Glomerular visceral epithelial cell (primary cell): ENCODE results near the gene EARS2.
A peak's percentile ranks its signal among the peaks of the same experiment; 100 is the strongest.
"Not testable (repeated sequence)": the region's sequence is repeated elsewhere in the genome, so short reads cannot be mapped to it uniquely, and the experiment has no call there.

Experiments used
- DNase-seq: peaks from one replicate; pipeline ENCODE4 v3.0.0-alpha.2; 2016; ENCODE audit errors: extremely low spot score

EARS2 gene

DNA sequence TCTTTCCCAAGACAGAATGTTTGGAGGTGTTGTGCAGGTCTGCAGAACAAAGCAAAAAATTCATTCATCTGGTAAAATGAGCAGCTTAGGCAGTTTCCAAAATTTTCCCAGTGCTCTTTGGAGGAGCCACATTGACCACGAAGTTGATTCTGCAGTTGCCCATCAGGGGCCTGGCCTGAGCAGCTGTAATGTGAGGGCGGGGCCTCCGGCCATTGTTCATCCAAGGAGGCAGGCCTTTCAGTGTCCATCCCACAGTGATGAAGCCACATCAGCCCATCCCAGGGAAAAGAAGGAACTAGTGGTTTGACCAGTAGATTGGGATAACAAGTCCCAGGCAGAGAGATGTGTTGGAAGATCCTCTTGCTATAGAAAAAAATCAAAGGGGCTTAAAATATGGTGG is 10.5 kb upstream of the EARS2 start:
- no peak for DNase-seq

DNA sequence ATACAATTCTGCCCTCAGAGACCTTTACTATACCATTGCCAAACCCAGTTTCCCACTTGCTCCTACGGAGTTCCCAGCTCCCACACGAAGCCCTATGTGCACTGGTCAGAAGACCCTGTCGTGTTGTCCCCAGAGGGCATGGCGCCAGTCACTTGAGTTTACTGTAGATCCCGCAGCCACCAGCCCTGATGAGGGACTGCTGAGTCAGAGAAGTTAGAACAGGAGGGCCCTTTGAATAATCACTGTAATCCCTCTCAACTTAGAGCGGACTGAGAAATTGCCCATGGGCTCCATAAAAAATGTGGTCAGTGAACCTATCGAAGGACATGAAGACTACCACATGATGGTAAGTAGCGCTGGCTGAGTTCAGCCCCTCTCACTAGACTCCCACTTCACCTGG is 9.6 kb upstream of the EARS2 start:
- DNase-seq, result no peak

DNA sequence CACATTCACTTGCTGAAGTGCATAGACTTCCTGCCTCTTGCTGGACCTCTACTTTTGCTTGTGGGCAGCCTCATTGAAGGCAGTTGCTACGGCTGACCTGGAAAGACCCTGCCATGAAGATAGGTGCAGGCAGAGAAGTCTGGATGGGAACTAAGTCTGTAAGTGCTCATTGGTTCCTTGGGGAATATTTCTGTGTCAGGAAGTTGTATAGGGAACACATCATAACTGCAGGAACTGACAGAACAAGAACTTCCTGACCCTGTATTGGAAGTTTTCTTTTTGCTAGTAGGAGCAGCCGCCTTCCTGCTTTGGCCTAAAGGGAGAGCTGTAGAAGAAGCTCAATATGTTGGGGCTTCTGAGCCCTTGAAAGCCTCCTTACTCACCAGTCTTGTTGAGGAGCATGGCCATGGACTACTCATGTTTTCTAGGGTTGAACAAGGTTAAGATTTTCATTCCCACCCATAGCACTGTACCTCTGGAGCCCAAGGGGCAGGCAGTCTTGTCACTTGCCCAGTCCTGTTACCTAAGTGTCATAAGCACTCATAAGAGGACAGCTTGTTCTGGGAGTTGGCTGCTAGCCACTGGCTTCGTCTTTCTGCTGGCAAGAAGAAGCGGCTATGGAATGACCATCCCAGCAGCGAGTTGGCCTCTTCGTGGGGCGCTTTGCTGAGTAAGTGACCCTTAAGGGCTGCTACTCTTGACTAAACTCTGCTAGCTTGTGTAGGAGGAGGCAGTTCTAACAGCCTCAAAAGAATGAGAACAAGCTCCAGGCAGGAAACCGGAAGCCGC is 7.6 kb upstream of the EARS2 start:
- no peak for DNase-seq

DNA sequence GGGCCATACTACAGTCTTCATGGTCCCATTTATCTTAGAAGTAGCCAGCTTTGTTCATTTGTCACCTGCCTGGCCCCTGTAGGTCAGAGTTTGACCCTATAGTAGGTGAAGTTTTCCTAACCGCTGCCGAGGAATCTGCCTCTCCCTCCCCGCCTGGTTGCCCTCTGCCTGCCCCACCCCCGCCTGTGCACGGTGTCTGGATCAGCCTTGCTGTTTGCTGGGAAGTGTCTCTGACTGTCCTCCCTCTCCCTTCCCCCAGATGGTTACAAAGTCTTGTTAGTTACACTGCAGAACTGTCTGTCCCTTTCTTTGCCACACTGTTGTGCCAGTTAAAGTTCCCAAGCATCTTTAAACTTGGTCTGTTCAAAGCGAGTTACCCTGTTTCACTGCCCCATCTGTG is 6.0 kb upstream of the EARS2 start:
- no peak for DNase-seq

- no peak for DNase-seq
These were observed 5.4 kb upstream of the EARS2 start for GRCh38 chr16:23562505-23562904.

GRCh38 chr16:23561586-23561985 is 4.4 kb upstream of the EARS2 start:
- DNase-seq, result no peak

GRCh38 chr16:23557779-23558702 is 891 bp upstream of the EARS2 start:
- peak; percentile 13 for DNase-seq

GRCh38 chr16:23554536-23554935 is 2.6 kb downstream of the EARS2 start:
- DNase-seq, result no peak

DNA sequence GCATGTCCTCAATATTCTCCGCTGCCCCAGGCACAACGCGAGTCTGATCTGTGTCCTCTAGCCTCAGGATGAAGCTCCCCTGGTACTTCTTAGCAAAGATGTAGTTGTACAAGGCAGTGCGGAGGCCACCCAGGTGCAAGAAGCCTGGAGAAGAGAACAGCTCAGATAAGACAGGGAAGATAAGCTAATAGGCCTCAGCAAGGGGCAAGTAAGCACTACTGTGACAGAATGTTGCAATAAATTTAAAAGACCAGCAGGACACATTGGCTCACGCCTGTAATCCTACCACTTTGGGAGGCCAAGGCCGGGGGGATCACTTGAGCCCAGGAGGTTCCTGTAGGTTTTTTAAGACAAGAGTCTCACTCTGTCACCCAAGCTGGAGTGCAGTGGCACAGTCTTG is 5.0 kb downstream of the EARS2 start:
- no peak for DNase-seq

DNA sequence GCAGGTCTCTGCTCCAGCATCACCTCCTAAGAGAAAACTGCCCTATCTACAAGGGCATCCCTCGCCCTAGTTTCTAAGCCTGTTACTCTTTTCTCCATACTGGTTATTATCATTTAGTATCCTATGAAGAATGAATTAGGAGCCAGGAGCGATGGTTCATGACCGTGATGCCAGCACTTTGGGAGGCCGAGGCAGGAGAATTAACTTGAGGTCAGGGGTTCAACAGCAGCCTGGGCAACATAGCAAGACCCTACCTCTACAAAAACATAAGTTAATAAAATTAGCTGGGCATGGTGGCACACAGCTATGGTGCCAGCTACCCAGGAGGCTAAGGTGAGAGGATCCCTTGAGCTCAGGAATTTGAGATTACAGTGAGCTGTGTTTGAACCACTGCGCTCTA is 7.2 kb downstream of the EARS2 start:
- DNase-seq, result no peak

- no peak for DNase-seq
These were observed 12.7 kb downstream of the EARS2 start for GRCh38 chr16:23544436-23544835.

DNA sequence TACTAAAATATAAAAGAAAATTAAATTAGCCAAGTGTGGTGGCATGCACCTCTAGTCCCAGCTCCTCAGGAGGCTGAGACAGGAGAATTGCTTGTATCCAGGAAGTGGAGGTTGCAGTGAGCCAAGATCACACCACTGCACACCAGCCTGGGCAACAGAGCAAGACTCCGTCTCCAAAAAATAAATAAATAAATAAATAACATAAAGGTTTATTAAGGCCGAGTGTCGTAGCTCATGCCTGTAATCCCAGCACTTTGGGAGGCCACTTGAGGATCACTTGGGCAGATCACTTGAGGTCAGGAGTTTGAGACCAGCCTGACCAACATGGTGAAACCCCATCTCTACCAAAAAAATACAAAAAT is 16.4 kb downstream of the EARS2 start:
- DNase-seq, result not testable (repeated sequence)

GRCh38 chr16:23539984-23540816 is 16.9 kb downstream of the EARS2 start:
- DNase-seq, result no peak

- DNase-seq, result no peak
These were observed 18.3 kb downstream of the EARS2 start for GRCh38 chr16:23538919-23539278.

DNA sequence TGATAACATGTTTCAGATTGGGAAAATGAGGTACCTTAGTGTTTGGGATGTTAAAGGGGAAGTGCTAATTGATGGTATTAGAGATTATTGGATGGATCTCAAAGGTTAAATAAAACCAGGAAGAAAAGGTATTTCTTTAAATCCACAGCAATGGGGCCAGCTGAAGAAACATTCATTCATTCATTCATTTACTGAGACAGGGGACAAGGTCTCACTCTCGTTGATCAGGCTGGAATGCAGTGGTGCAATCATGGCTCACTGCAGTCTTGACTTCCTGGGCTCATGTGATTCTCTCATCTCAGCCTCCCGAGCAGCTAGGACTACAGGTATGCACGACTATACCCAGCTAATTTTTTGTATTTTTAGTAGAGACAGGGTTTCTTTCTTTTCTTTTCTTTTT is 19.8 kb downstream of the EARS2 start:
- no peak for DNase-seq

- DNase-seq, result peak; percentile 55
These were observed 21.2 kb downstream of the EARS2 start for GRCh38 chr16:23535901-23536300.

DNA sequence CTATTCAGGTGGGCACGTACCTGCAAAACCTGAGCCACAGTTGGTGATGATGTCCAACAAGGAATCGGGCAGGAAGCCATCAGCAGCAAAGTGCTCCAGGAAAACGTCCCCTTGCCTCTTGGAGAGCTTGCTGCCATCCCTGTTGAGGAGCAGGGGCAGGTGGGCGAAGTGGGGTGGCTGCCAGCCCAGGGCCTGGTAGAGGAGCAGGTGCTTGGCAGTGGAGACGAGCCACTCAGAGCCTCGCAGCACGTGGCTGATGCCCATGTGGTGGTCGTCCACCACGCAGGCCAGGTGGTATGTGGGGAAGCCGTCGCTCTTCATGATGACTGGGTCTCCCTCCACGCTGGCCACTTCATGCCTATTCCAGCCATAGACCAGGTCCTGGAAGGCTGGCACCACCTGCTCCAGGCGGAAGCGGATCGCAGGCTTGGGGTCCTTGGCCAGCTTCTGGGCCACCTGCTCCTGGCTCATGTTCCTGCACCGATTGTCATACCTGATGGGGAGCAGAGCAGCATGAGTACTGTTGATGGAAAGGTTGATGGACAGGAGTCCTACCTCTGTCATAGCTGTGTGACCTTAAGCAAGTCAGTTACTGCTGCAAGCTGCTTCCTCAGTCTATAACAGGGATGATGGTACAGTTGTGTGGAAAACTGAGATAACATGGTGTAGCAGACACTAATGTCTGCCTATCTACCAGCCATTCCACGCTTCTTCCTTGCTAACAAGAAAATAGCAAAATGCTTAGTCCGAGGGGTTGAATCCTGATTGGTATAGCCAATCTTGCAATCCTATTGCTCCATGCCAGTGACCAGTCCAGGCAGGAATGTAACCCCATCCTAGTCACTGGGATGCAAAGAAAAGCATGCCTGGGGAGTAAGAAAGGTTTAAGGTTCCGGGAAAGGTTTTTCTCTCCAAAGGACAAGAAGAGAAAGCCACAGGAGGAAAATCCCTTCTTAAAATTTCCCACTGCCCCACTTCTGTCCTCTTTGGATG is 22.0 kb downstream of the EARS2 start:
- DNase-seq, result no peak

- no peak for DNase-seq
These were observed 24.7 kb downstream of the EARS2 start for GRCh38 chr16:23532448-23532847.

GRCh38 chr16:23530062-23530461 is 27.1 kb downstream of the EARS2 start:
- no peak for DNase-seq

DNA sequence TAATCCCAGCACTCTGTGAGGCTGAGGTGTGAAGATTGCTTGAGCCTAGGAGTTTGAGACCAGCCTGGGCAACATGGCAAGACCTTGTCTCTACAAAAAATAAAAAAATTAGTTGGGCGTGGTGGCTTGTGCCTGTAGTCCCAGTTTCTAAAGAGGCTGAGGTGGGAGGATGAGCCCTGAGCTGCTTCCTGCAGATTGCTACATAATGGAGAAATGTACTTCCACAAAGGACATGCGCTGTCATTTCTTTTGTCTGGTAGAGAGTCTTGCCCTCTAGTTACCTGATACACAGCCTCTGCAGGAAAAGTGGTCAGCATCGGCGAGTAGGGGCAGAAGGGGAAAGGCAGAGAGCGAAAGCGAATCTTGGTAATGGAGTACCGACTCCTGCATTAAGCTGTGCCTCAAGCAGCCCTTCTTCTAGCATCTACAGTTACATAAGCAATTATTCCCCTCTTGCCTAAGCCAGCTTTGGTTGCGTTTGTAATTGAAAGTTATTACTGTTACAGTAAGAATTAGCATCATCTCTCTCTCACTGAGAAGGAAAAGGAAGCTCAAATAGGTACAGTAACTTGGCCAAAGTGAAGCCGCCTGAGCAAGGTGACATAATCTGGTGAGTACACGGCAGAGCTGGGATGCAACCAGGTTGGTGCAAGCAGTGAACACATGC is 28.4 kb downstream of the EARS2 start:
- no peak for DNase-seq
